HCT116 (cell line): ENCODE results near the gene PLA2G12B. TPM values are rescaled to one million over a fixed set of nuclear protein-coding genes. Genes with fewer than 3 reads are reported as not detected.

Source experiments
- ATAC-seq: fragments of 200-7000 bp; cut with Tn5 transposase; 2 replicates; pipeline ENCODE4 v1.9.1; 2020; ENCODE audit warnings: mild to moderate bottlenecking, moderate library complexity
- BruUV-seq: library from RNA; stranded (reverse); fragments of 400-500 nt; replicated peaks from 2 replicates; lab custom pipeline; 2021; lab: Mats Ljungman, UMichigan
- CTCF ChIA-PET: fragments of 300-600 bp; sonication (Branson Sonifier 250); formaldehyde crosslinking; loops from one replicate; lab custom pipeline; 2021; ENCODE audit warnings: antibody characterized with exemption; lab: Charles Lee
- POLR2A ChIA-PET: fragments of 300-600, 350-600 bp; sonication (Branson Sonifier 250); formaldehyde crosslinking; loops from one replicate; lab custom pipeline; 2021; ENCODE audit warnings: antibody characterized with exemption; lab: Charles Lee
- RAD21 ChIA-PET, 2 experiments: fragments of 300-600 bp; sonication (Branson Sonifier 250); formaldehyde crosslinking; loops; one replicate each; lab custom pipeline; 2023; ENCODE audit warnings: low total read pairs in 2 of 2; ENCODE audit not compliant: uncharacterized antibody in 2 of 2, unreplicated experiment in 2 of 2, low non-redundant PET in 1 of 2; lab: Charles Lee
- DNase-seq: peaks from one replicate; pipeline ENCODE4 v3.0.0-alpha.2; 2010; ENCODE audit warnings: low read depth, low spot score
- H2AFZ ChIP-seq: fragments of 200-600 bp; shearing (Covaris generic), sonication (generic); 2 replicates; pipeline ENCODE4 v1.6.1; 2017; ENCODE audit warnings: low read depth, mixed run types, mixed read lengths, antibody characterized with exemption, low read length; ENCODE audit not compliant: poor library complexity, severe bottlenecking
- H3K27ac ChIP-seq: 2 replicates; pipeline ENCODE4 v1.5.1; 2012; ENCODE audit warnings: low read depth, low read length
- H3K27me3 ChIP-seq: fragments of 200-600 bp; sonication (generic); 2 replicates; pipeline ENCODE4 v1.6.1; 2016; ENCODE audit warnings: mixed run types, low read length, mixed read lengths; ENCODE audit not compliant: insufficient read depth
- H3K36me3 ChIP-seq, 2 experiments: fragments of 200-500 bp in 1 of 2; fragments of 200-600 bp in 1 of 2; sonication (Bioruptor generic) in 1 of 2; sonication (generic) in 1 of 2; 2 replicates each; pipeline versions ENCODE4 v1.5.1 to v1.6.1; 2014 to 2016; ENCODE audit warnings: low read length in 2 of 2, inconsistent platforms in 1 of 2, mixed read lengths in 1 of 2, mixed run types in 1 of 2; ENCODE audit not compliant: insufficient read depth in 2 of 2, control insufficient read depth in 1 of 2
- H3K4me1 ChIP-seq, 2 experiments: fragments of 200-600 bp in 1 of 2; sonication (generic) in 1 of 2; 2 replicates each; pipeline versions ENCODE4 v1.5.1 to v1.6.1; 2012 to 2017; ENCODE audit warnings: low read length in 2 of 2, inconsistent platforms in 1 of 2, mild to moderate bottlenecking in 1 of 2, mixed read lengths in 1 of 2, mixed run types in 1 of 2, moderate library complexity in 1 of 2; ENCODE audit not compliant: insufficient read depth in 2 of 2, control insufficient read depth in 1 of 2
- H3K4me2 ChIP-seq: fragments of 200-600 bp; sonication (generic); 2 replicates; pipeline ENCODE4 v1.6.1; 2017; ENCODE audit warnings: mixed run types, low read length, mixed read lengths
- H3K4me3 ChIP-seq, 2 experiments: fragments of 200-600 bp in 1 of 2; sonication (generic) in 1 of 2; replicated peaks in 1 of 2; 2 replicates each; pipeline ENCODE4 v1.5.1; 2011 to 2016; ENCODE audit warnings: low read length in 2 of 2, control low read depth in 1 of 2, low read depth in 1 of 2, mild to moderate bottlenecking in 1 of 2, mixed read lengths in 1 of 2, mixed run types in 1 of 2
- H3K79me2 ChIP-seq: fragments of 200-600 bp; sonication (generic); 2 replicates; pipeline ENCODE4 v1.6.1; 2017; ENCODE audit warnings: mild to moderate bottlenecking, mixed run types, low read length, moderate library complexity, mixed read lengths; ENCODE audit not compliant: insufficient read depth
- H3K9ac ChIP-seq: fragments of 200-600 bp; sonication (generic); 2 replicates; pipeline ENCODE4 v1.6.1; 2016; ENCODE audit warnings: low read length, mixed read lengths
- H3K9me2 ChIP-seq: fragments of 200-600 bp; sonication (generic), shearing (Covaris generic); 2 replicates; pipeline ENCODE4 v1.6.1; 2017; ENCODE audit warnings: mixed run types, mild to moderate bottlenecking, moderate library complexity; ENCODE audit not compliant: insufficient read depth
- H3K9me3 ChIP-seq, 2 experiments: fragments of 200-500 bp in 1 of 2; fragments of 200-600 bp in 1 of 2; sonication (Bioruptor generic) in 1 of 2; sonication (generic) in 1 of 2; 2 replicates each; pipeline ENCODE4 v1.6.1; 2014 to 2017; ENCODE audit warnings: low read length in 2 of 2, mixed read lengths in 2 of 2, inconsistent platforms in 1 of 2, low read depth in 1 of 2, mild to moderate bottlenecking in 1 of 2, mixed run types in 1 of 2, moderate library complexity in 1 of 2; ENCODE audit not compliant: control insufficient read depth in 1 of 2, insufficient read depth in 1 of 2
- H4K20me1 ChIP-seq: fragments of 200-600 bp; sonication (generic), shearing (Covaris generic); 2 replicates; pipeline ENCODE4 v1.6.1; 2017; ENCODE audit warnings: mixed run types, mild to moderate bottlenecking, moderate library complexity; ENCODE audit not compliant: insufficient read depth
- CEBPB ChIP-seq: IDR thresholded peaks from 2 replicates; pipeline ENCODE4 v1.6.1; 2012; ENCODE audit warnings: low read depth
- CTCF ChIP-seq, 3 experiments: fragments of 200-600 bp in 1 of 3; sonication (generic) in 1 of 3; IDR thresholded peaks in 2 of 3; conservative IDR thresholded peaks in 1 of 3; 2 replicates each; pipeline ENCODE4 v1.5.1; 2012 to 2017; ENCODE audit warnings: low read depth in 2 of 3, low read length in 2 of 3, antibody characterized with exemption in 1 of 3, borderline replicate concordance in 1 of 3, control low read depth in 1 of 3, mild to moderate bottlenecking in 1 of 3, mixed read lengths in 1 of 3, mixed run types in 1 of 3, moderate library complexity in 1 of 3; ENCODE audit not compliant: insufficient read depth in 1 of 3
- EZH2 ChIP-seq: fragments of 200-600 bp; sonication (generic); IDR thresholded peaks from 2 replicates; pipeline ENCODE4 v1.6.1; 2017; ENCODE audit warnings: antibody characterized with exemption, mixed run types
- JUND ChIP-seq: IDR thresholded peaks from 2 replicates; pipeline ENCODE4 v1.6.1; 2012
- POLR2AphosphoS5 ChIP-seq: IDR thresholded peaks from 2 replicates; pipeline ENCODE4 v1.6.1; 2011; ENCODE audit warnings: mild to moderate bottlenecking, low read depth, low read length, moderate library complexity
- RAD21 ChIP-seq: IDR thresholded peaks from 2 replicates; pipeline ENCODE4 v1.6.1; 2012; ENCODE audit warnings: low read depth, mild to moderate bottlenecking
- REST ChIP-seq: IDR thresholded peaks from 2 replicates; pipeline ENCODE4 v1.6.1; 2012; ENCODE audit warnings: low read depth
- ZBTB33 ChIP-seq: IDR thresholded peaks from 2 replicates; pipeline ENCODE4 v1.6.1; 2011; ENCODE audit warnings: mild to moderate bottlenecking, low read length, moderate library complexity; ENCODE audit not compliant: insufficient replicate concordance; ENCODE audit errors: extremely low read depth
- ZFX ChIP-seq: fragments of 450-650 bp; IDR thresholded peaks from 2 replicates; pipeline ENCODE4 v1.6.1; 2017
- intact Hi-C: fragments of 100-400 bp; cut with micrococcal nuclease; formaldehyde crosslinking; loops from 2 replicates; pipeline ENCODE4 v1.10.0; 2022
- total RNA-seq: library from RNA; stranded (reverse); gene quantifications from one replicate; pipeline ENCODE4 v1.2.1, GENCODE V29; 2021; ENCODE audit not compliant: unreplicated experiment

Gene PLA2G12B
- total RNA-seq, 1 experiment from 2014 or later = not detected

GRCh38 chr10:72943498-72944234 lies 10.9 kb downstream of the PLA2G12B start:
- Histone ChIP-seq H3K9me3 (no peaks in the 10 kb centered on the region), H3K4me2 (no peak overlapping the region), H3K4me1 (no peaks in the 10 kb centered on the region), H3K36me3 (no peaks in the 10 kb centered on the region), H4K20me1 (no peaks in the 10 kb centered on the region), H3K27me3 (no peaks in the 10 kb centered on the region; the same call in 1 of the 2 replicates), H3K27ac (no peak overlapping the region), H3K4me3 (no peak overlapping the region), H2AFZ (no peak overlapping the region), H3K79me2 (no peaks in the 10 kb centered on the region), H3K9ac (no peak overlapping the region), H3K9me2 (no peaks in the 10 kb centered on the region)
- DNase-seq (no peak), ATAC-seq (no peak)
- RAD21 ChIA-PET = no interaction called here
- POLR2A ChIA-PET = no interaction called here
- intact Hi-C loops = no loop called here
- CTCF ChIA-PET = no interaction called here
- TF ChIP-seq EZH2 (no peak), POLR2AphosphoS5 (no peak), ZBTB33 (no peak), CTCF (IDR thresholded peaks at IDR 0.05 in 2 of 3, conservative IDR thresholded peaks at IDR 0.05 in 1 of 3; ENCODE audit: borderline replicate concordance in 1 of 3, insufficient read depth in 1 of 3, low read depth in 2 of 3, low read length in 2 of 3) (no peak), ZFX (no peak), CEBPB (no peak), JUND (no peak), REST (no peak), RAD21 (no peak)
- BruUV-seq = no TSS peak
